ENCODE data around the gene SHFL.

The SHFL gene

DNA sequence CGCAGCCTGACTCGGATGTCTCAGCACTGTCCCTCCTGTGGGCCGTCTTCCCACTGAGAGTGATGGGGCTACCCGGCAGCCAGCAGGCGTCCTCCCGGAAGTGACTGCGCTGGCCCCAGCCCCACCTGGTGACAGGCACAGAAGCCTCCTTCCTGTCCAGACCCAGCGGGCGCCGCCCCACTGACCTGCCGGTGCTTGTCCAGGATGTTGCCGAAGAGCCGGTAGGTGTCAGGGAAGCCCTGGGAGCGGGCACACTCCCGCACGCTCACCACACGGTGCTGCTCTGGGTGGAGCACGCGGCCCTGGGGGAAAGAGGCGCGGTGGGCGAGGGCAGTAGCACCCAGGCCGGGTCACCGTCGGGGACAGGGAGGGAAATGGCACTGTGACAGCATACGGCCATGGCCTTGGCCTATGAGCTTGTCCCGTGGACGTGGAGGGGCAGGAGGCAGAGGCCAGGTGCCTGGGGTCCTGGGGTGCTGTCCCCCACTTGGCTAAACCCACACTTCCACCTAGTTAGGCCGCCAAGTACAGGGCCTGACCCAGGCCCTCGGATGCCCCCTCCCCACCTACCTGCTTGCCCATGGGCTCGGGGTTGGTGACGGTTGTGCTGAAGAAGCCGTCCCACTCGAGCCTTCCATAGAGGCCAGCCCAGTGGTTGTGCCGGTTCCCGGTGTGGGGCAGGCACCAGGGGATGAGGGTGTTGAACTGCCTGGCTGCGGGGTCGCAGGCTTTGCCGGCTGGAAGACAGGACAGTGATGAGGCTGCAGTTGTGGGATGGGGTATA is 49.6 kb downstream of the SHFL start:
- no peak for DNase-seq

GRCh38 chr19:10136936-10137335 is 50.8 kb downstream of the SHFL start:
- DNase-seq = no peak

GRCh38 chr19:10137751-10138682 is 51.9 kb downstream of the SHFL start:
- no peak for DNase-seq

DNA sequence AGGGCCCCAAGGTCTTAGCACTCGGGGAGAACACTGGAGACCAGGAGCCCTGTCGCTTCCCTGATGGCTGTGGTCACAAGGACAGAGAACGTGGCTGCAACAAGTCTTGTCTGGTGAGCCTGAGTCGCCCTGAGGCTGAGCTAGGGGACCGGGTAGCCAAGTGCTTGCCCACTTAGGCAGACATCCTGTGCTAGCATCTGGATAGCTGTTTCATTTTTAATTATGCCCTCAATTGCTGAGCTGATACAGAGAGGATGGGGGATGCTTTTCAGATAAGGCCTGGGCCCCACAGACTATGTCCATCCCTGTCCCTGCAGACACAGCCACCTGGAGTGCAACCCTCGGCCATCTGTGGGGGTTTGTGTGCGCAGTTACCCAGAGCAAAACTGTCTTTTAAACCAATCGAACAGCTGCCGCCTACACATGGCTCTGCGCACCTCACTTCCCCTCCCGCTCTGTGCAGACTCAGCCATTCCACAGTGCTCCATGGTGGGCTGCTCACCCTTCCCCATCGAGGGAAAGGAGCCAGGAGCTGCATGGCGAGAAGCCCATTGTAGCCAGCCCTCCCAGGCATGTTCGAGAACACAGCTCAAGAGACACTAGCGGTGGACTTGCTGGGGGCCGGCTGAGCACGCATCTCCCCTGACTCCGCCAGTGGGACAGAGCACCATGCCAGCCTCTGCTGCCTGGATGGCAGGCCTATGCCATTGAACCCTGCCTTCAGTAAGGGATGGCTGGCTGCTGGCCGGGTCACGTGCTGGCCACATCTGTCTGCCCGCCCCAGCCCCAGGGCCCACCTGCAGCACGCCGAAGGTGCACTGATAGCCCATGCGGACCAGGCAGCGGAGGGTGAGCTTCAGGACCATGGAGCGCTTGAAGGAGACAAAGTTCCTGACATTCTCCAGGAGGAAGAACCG is 53.0 kb downstream of the SHFL start:
- no peak for DNase-seq

DNA sequence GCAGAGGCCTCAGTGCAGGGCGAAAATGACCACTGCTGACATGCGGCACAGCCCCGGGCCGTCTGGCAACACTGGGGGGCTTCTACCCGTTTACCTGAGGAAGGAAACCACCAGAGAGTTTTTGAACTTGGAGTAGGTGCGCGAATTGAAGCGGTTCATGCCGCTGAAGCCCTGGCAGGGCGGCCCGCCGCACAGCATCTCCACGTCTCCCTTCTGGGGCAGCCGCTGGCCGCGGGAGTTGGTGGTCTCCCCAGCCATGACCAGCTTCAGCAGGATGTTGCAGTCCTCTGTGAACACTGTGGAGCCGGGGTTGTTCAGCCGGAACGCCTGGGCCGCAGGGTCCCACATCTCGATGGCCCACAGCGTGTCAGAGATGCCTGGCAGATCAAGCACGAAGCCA is 53.8 kb downstream of the SHFL start:
- no peak for DNase-seq

GRCh38 chr19:10141479-10141878 is 55.4 kb downstream of the SHFL start:
- DNase-seq = no peak

GRCh38 chr19:10141973-10142372 is 55.9 kb downstream of the SHFL start:
- DNase-seq = no peak

Data from NCI-H1105 (cell line).